Measurements from ENCODE around the gene ACO2.

The ACO2 gene

DNA sequence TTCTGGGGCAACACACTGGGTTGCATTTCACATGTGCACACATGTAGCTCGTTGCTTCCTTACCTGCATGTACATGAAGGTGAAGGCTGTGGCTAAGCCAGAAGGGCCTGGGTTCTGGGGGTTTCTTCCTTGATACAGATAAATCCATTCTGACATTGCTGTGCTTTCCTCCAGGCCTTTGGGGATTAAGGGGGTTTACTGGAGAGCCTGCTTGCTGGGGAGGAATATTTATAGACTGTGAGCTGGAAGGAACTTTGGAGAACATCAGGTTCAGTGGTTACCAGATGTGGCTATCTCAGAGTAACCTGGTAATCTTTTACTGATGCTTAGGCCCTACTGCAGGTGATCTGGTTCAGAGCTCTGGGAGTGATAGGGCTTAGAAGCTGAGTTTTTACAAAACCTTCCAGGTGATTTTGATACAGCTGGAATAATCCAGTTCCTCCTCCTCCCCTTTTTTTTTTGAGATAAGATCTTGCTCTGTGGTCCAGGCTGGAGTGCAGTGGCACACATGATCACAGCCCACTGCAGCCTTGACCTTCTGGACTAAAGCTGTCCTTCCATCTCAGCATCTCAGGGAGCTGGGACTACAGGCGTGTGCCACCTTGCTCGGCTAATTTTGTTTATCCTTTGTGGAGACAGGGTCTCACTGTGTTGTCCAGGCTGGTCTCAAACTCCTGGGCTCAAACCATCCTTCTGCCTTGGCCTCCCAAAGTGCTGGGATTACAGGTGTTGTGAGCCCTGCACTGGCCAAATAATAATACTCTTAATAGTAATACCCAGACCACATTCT is 19.9 kb downstream of the ACO2 start:
- no peak for DNase-seq (ENCODE audit: low read depth in 2 of 2)

- DNase-seq (ENCODE audit: low read depth in 2 of 2), result no peak
These were observed 22.6 kb downstream of the ACO2 start for GRCh38 chr22:41491374-41492100.

GRCh38 chr22:41498303-41498835 is 29.5 kb downstream of the ACO2 start:
- no peak for DNase-seq (ENCODE audit: low read depth in 2 of 2)

DNA sequence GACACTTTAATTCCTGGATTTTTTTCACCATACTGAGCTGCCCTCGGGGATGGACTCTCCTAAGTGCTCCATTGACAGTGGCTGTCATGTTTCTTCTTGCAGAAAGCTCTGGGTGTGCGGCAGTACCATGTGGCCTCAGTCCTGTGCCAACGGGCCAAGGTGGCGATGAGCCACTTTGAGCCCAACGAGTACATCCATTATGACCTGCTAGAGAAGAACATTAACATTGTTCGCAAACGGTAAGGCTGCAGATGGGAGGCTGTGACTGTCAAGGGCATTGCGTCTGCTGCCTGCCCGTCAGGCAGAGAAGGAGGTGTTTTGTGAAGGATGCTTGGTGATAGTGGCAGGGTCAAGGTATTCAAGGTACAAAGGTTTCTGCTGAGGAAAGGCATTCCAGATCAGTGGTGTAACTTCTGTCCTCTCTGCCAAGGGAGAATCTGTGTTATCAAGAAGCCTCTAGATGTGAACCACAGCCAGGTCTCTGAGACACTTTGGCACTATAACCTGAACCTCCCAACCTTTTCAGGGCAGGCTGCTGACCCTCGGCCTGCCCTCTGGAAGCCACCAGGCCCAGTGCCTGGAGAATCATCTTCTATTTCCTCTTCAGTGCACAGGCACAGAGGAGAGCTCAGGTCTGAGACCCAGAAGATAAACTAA is 30.8 kb downstream of the ACO2 start:
- no peak for DNase-seq (ENCODE audit: low read depth in 2 of 2)

GRCh38 chr22:41500303-41500702 is 31.4 kb downstream of the ACO2 start:
- no peak for DNase-seq (ENCODE audit: low read depth in 2 of 2)

GRCh38 chr22:41501209-41501608 is 32.3 kb downstream of the ACO2 start:
- DNase-seq (ENCODE audit: low read depth in 2 of 2), result no peak

GRCh38 chr22:41504397-41504796 is 35.5 kb downstream of the ACO2 start:
- no peak for DNase-seq (ENCODE audit: low read depth in 2 of 2)

GRCh38 chr22:41504816-41505215 is 35.9 kb downstream of the ACO2 start:
- DNase-seq (ENCODE audit: low read depth in 2 of 2), result no peak

DNA sequence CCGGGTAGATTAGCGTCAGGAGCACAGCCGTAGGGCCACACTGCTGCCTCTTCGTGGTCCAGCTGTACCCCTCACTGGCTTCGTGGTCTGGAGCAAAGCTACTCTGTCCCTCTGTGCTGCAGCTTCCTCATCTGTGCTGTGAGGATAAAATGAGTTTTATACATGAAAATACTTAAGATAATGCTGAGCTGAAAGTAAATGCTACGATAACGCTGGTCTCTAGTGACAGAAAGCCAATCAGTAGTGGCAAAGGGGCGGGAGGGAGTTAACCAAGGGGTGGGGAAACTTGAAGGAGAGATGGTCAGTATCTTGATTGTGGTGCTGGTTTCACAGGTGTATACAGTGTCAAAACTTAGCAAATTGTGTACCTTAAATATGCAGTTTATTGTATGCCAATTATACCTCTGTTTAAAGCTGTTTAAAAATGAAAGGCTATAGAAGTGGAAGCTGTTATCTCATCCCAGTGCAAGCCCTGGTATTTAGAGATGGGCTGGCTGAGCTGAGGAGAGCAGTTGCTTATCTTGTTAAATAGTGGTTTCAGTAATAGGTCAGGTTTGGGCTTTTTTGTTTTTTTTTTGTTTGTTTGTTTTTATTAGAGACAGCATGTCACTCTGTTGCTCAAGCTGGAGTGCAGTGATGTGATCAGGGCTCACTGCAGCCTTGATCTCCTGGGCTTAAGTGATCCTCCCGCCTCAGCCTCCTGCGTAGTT is 36.7 kb downstream of the ACO2 start:
- DNase-seq (ENCODE audit: low read depth in 2 of 2), result no peak

DNA sequence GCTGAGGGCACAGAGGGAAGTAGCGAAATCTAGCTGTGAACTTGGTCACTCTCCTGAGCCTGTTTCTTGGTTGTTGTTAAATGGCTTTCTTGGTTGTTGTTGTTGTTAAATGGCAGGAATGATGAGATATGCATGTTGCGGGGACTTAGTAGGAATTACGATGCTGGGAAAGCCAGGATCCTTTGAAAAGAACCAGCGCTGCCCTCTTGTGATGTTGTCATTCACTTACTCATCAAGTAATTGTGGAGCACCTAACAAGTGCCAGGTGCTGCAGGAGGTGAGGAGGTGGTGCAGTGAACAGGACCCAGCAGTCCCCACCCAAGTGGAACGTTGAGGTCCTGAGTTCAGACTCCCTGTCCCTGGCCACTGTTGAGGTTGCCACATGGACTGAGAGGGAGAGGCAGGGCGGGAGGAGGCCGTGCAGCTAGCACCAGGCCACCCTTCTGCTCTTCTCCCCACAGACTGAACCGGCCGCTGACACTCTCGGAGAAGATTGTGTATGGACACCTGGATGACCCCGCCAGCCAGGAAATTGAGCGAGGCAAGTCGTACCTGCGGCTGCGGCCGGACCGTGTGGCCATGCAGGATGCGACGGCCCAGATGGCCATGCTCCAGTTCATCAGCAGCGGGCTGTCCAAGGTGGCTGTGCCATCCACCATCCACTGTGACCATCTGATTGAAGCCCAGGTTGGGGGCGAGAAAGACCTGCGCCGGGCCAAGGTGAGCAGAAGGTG is 38.6 kb downstream of the ACO2 start:
- DNase-seq (ENCODE audit: low read depth in 2 of 2), result no peak

DNA sequence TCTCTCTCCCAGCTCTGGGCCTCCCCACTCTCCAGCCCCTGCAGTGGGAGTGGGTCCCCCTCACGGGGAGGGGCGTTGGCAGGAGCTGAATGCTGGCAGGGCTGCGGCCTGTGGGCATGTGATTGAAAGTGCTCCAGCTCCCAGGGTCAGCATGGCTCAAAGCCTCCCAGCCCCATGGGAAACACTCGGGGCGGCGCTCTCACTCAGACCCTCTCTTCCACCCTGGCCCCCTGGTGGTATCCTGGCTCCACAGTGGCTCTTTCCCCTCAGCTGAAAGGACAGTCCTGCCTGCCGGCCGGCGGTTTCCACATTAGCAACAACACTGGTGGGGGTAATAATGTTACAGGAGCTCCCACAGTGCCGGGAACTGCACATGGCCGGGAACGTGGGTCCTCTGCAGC is 39.9 kb downstream of the ACO2 start:
- DNase-seq (ENCODE audit: low read depth in 2 of 2), result no peak

- no peak for DNase-seq (ENCODE audit: low read depth in 2 of 2)
These were observed 42.6 kb downstream of the ACO2 start for GRCh38 chr22:41511521-41511968.

GRCh38 chr22:41512421-41513194 is 43.7 kb downstream of the ACO2 start:
- no peak for DNase-seq (ENCODE audit: low read depth in 2 of 2)

DNA sequence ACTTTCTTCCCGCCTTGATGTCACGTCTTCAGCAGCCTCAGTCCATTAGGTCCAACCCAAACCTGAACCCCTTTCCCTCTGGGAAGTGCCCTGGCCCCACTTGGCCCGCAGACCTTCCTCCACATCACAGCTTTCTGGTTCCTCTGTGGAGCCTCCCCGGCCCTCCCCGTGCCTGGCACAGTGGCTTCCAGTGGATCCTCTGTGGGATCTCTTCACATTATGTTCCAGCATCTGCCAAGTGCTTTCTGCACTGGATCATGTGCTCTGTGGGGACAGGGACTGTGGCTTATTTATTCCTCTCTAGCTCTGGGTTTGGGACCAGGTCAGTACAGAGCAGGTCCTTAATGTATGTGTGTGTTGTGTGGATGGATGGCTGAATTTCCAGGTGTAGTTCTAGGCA is 44.5 kb downstream of the ACO2 start:
- no peak for DNase-seq (ENCODE audit: low read depth in 2 of 2)

GRCh38 chr22:41516462-41516861 is 47.5 kb downstream of the ACO2 start:
- DNase-seq (ENCODE audit: low read depth in 2 of 2), result no peak

DNA sequence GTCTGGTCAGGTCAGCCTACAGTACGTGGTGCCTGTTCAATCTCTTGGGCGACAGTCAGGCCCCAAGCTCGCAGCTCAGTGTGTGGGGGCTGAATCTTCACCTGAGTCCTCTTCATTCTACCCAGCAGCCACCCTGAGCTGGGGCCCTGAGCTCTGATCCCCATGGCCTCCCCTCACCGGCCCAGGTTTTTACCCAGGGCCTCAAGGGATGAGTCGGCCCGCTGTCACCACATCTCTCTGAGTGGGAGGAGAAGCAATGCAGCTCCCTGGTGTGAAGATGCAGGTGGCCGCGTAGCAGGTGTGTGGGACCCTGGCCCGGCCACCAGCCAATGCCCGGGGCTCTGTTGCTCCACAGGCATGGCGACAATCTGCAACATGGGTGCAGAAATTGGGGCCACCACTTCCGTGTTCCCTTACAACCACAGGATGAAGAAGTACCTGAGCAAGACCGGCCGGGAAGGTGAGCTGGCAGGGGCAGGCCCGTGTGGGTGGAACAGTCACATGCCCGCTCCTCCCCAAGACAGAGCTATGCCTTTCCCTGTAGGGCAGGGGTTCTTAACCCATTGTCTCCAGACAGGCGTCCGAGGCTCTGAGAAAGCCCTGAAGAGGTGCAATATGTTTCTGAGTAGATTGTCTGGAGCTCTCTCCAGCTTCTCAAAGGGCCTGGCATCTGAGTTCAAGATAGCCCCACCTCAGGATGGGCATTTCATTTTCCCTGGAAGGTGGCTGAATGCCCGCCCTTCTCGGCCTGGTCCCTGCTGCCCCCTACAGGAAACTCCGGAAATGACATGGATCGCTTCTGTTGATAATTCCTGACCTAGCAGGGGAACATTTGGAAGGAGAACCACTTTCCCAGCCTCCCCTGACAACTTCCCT is 48.5 kb downstream of the ACO2 start:
- DNase-seq (ENCODE audit: low read depth in 2 of 2), result no peak

GRCh38 chr22:41518048-41518347 is 49.1 kb downstream of the ACO2 start:
- no peak for DNase-seq (ENCODE audit: low read depth in 2 of 2)

GRCh38 chr22:41521126-41521525 is 52.2 kb downstream of the ACO2 start:
- no peak for DNase-seq (ENCODE audit: low read depth in 2 of 2)

- no peak for DNase-seq (ENCODE audit: low read depth in 2 of 2)
These were observed 53.9 kb downstream of the ACO2 start for GRCh38 chr22:41522813-41523212.
